Dermis microvascular lymphatic vessel endothelial cell (primary cell): ENCODE measurements around the gene HOXC11. TPM values are rescaled to one million over a fixed set of nuclear protein-coding genes. Genes with fewer than 3 reads are reported as not detected.

Experiments used
- DNase-seq, 2 donors: peaks; one replicate each; pipeline versions ENCODE4 v3.0.0 to v3.0.0-alpha.2; 2010; ENCODE audit warnings: low read depth in 2 of 2
- total RNA-seq: library from RNA; depleted of rRNA; stranded (reverse); fragments of >200 nt; gene quantifications from 2 replicates; pipeline ENCODE4 v1.2.1, GENCODE V29; 2014

HOXC11 gene
- total RNA-seq, 1 donor from 2014 or later: not detected

- DNase-seq: no peak
Measured at GRCh38 chr12:53973236-53974042, 513 bp downstream of the HOXC11 start.

- DNase-seq: no peak
Measured at GRCh38 chr12:53974084-53975063, 1.4 kb downstream of the HOXC11 start, which contains the start of gene HOTAIR. HOTAIR (minus strand) TSS chr12:53974954.

DNA sequence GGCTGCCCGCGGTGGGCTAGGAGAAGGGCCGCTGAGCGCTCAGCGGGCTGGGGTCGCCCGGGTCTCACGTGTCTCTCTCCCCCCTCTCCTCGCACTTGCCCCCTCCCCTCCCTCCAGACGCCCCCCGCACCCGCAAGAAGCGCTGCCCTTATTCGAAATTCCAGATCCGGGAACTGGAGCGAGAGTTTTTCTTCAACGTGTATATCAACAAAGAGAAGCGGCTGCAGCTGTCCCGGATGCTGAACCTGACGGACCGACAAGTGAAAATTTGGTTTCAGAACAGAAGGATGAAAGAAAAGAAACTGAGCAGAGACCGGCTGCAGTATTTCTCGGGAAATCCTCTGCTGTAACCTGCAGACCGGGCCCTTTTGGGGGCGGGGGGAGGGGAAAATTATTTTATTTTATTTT lies 2.1 kb downstream of the HOXC11 start:
- DNase-seq: no peak

- no peak for DNase-seq
Measured at GRCh38 chr12:53975479-53976152, 2.7 kb downstream of the HOXC11 start.

- no peak for DNase-seq
Measured at GRCh38 chr12:53976172-53976822, 3.4 kb downstream of the HOXC11 start.

GRCh38 chr12:53976823-53977595 lies 4.1 kb downstream of the HOXC11 start:
- no peak for DNase-seq

GRCh38 chr12:53977596-53978445 lies 4.9 kb downstream of the HOXC11 start:
- no peak for DNase-seq

DNA sequence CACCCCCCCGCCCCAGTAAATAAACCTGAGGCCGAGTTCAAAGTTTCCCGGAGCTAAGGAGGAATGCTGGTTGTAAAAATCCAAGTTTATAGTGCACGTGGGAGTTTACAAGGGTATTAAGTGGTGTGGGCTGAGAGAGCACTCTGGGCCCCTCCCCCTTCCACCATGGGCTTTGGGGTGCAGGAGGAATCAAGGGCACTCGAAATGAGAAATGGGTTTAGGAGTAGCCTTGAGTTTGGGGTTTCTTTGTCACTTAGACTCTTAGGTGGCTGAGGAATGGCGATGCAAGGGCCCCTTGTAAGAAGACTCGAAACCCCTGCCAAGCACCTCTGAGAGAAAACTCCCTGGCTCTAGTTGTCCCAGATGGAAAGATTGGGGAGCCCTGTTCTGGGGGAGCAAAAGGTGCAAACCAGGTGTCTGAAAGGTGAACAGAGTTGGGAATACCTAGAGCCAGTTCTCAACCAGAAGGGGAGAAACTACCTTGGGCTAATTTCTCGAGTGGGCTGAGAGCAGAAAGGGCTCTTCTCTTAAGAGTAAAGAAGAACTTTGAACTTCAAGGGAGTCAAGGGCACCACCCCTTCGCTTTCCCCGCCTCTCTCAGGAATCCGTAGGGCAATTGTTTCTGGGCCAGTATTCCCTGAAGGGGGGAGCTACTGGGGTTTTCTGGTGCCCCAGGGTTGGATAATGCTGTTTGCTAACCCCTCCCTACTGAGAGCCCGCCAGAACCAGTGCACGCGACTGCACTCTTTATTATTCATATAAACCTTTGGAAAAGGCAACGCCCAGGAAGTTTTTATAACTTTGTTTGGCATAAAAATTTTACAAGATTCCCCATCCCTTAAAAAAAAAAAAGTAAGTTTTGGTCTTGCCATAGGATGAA lies 5.8 kb downstream of the HOXC11 start:
- no peak for DNase-seq

- DNase-seq: no peak
Measured at GRCh38 chr12:53980104-53980801, 7.3 kb downstream of the HOXC11 start.

DNA sequence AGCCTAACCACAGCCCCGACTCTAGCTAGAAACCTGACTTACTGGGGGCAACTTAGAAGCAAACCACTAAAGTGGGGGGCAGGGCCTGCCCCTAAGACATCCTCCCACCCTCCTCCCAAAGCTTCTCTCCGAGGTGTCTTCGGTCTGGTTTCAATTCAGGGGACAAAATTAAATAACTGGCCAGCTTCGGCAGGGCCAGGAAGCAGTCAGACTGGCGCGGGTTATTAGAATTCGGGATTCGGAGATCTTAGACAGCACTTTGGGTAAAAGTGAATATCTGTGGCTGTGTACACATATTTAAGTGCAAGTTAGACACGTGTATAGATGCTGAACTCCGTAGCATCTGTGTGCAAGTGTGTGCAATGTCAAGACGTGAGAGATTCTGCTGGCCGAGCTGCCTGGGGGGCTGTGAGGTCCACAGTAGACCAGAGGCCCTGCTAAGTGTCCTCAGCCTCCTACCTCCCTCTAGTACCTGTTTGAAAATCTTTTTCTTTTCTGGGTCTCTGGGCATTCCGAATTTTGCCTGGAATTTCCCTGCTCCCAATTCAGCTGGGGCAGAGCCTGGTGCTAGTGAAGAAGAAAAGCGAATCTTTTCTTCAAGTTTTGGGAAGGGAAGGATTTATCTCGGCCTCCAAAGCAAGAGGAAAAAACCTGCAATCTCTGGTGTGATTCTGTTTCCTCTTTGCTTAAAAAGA lies 8.0 kb downstream of the HOXC11 start:
- no peak for DNase-seq

DNA sequence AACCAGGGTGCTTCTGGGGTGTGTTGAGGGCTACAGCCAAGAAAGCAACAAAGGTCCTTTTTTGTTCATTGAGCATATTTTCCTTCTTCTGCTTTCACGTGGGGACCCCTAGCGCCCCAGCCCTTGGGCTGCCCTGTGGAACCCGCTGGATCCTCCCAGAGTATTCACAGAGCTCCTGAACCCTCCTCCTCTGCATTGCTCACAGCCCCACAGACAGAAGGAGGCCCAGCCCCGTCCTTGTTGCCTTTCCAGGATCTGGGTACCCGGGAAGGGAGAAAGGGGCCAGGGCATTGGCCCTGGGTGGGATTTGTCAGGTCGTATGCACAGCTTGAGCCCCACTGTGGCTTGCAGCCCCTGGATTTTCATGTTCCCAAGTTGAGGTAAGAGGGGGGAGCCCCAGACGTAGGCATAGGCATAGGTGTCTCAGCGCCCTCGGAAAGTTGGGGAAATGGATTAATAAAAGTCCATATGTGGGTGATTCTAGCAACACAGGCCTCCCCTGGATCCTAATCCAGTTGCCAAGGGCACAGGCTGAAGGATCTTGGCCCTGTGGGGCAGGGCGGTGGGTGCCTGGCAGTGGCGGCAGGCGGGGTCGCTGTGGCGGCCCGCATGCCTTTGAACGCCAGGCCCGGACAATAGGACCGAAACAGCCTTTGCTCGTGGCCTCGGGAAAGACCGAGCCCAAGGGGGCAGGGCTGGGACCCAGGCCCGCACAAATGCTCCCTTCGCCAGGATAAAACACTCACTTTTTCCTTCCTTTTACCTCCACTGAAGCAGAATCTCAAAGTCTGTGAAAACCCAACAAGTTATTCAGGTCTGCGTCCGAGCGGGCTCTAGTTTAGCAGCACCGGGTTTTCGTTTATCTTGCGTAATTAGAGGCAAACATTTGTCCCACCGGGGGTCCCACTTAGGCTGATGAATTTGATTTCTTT lies 9.0 kb downstream of the HOXC11 start:
- no peak for DNase-seq

GRCh38 chr12:53982648-53983567 lies 10.0 kb downstream of the HOXC11 start:
- no peak for DNase-seq

DNA sequence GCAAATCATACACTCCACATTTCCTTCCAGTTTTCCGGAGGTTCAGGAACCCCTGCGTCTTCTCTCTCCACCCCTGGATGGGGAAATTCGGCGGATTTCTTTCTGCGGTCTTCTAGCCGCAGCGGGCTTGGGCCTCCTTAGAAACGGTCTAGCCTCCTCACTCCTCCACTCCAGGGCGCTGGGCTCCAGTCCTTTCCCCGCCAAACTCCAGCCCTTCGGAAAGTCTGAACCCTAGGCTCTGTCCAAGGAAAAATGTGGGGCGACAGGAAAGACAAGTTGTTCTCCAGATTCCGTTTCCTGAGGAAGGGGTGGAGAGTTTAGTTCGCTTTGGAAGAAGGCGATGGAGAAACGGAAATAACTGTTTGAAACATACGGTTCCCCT lies 10.6 kb downstream of the HOXC11 start:
- DNase-seq: no peak

- no peak for DNase-seq
Measured at GRCh38 chr12:53983950-53984572, 11.1 kb downstream of the HOXC11 start.
